Kidney (tissue), 14 donors: Measurements from ENCODE around the gene USH1C. TPM values are rescaled to one million over a fixed set of nuclear protein-coding genes. Genes with fewer than 3 reads are reported as not detected.
A peak's percentile ranks its signal among the peaks of the same experiment; 100 is the strongest.

Experiments used
- DNase-seq, 5 donors: peaks; one replicate each; pipeline ENCODE4 v3.0.0-alpha.2; 2013 to 2020
- FAIRE-seq: peaks from 2 replicates; lab custom pipeline; 2012; peaks lifted over from hg19 to GRCh38; lab: Jason Lieb, UNC
- H3K27ac ChIP-seq, 2 donors: one replicate each; pipeline ENCODE4 v1.7.0; 2013; ENCODE audit warnings: low read depth in 2 of 2, low read length in 2 of 2, inconsistent platforms in 1 of 2
- H3K27me3 ChIP-seq: one replicate; pipeline ENCODE4 v1.7.1; 2013; ENCODE audit warnings: low read length, inconsistent platforms; ENCODE audit not compliant: control insufficient read depth, insufficient read depth
- H3K36me3 ChIP-seq, 3 donors: one replicate each; pipeline versions ENCODE4 v1.7.0 to v1.7.1; 2013; ENCODE audit warnings: low read length in 3 of 3, control low read depth in 1 of 3, inconsistent platforms in 1 of 3; ENCODE audit not compliant: insufficient read depth in 3 of 3, control insufficient read depth in 2 of 3
- H3K4me1 ChIP-seq, 3 donors: one replicate each; pipeline versions ENCODE4 v1.7.0 to v1.7.1; 2013; ENCODE audit warnings: low read length in 3 of 3, inconsistent platforms in 1 of 3, low read depth in 1 of 3; ENCODE audit not compliant: control insufficient read depth in 2 of 3, insufficient read depth in 2 of 3
- H3K4me3 ChIP-seq, 3 donors: one replicate each; pipeline versions ENCODE4 v1.7.0 to v1.8.1; 2013; ENCODE audit warnings: low read length in 3 of 3, control low read depth in 1 of 3, inconsistent platforms in 1 of 3
- H3K9ac ChIP-seq, 3 donors: one replicate each; pipeline versions ENCODE4 v1.7.0 to v1.7.1; 2013; ENCODE audit warnings: low read length in 3 of 3, control low read depth in 1 of 3, inconsistent platforms in 1 of 3
- H3K9me3 ChIP-seq, 3 donors: one replicate each; pipeline versions ENCODE4 v1.7.0 to v1.7.1; 2013; ENCODE audit warnings: low read length in 3 of 3, control low read depth in 1 of 3, inconsistent platforms in 1 of 3; ENCODE audit not compliant: control insufficient read depth in 2 of 3, insufficient read depth in 1 of 3
- CTCF ChIP-seq: IDR thresholded peaks from 3 replicates; pipeline ENCODE4 v1.5.1; 2012; ENCODE audit warnings: mild to moderate bottlenecking, moderate library complexity, borderline replicate concordance; ENCODE audit not compliant: insufficient read depth; ENCODE audit errors: extremely low read depth
- intact Hi-C: fragments of 100-400 bp; cut with DNase I; formaldehyde crosslinking; loops from one replicate; pipeline ENCODE4 v1.11.1; 2022
- polyA plus RNA-seq: library from polyadenylated mRNA; stranded (reverse); fragments of 350-450 nt; fragmentation: Illumina TruSeq; extraction: RNeasy Lipid Tissue Mini Kit (QIAGEN cat#74804); gene quantifications from one replicate; pipeline ENCODE4 v1.2.3, GENCODE V29; 2014; ENCODE audit warnings: low read depth, low replicate concordance; ENCODE audit not compliant: insufficient read depth
- total RNA-seq: library from RNA; stranded (reverse); fragmentation: NEBNext Ultra II Directional; extraction: Animal tissue kit (Norgen Biotek cat#: 25700); gene quantifications from one replicate; pipeline ENCODE4 v1.2.1, GENCODE V29; 2021
- donor health status: control.
- donor health status: control.
- donor health status: control.
- donor health status: control.
- donor health status: control.
- donor health status: DM: yes; HTN: yes; CAD: no.
- donor health status: Normal renal cell carcinoma (clear cell type).

USH1C gene
- total and polyA plus RNA-seq, 2 donors from 2014 or later = 38.6 to 107 TPM

- DNase-seq (no peak), FAIRE-seq (no peak)
- Histone ChIP-seq H3K27me3 (no peaks in the 10 kb centered on the region), H3K36me3 (no peaks in the 10 kb centered on the region), H3K4me3 (no peak overlapping the region), H3K27ac (no peak overlapping the region), H3K9me3 (no peaks in the 10 kb centered on the region), H3K9ac (no peak overlapping the region), H3K4me1 (no peaks in the 10 kb centered on the region)
- no peak for TF ChIP-seq CTCF
- intact Hi-C loops = no loop called here
Measured at GRCh38 chr11:17580271-17580670, 36.1 kb upstream of the USH1C start.

GRCh38 chr11:17579451-17579850, 35.2 kb upstream of the USH1C start:
- no peaks in the 10 kb centered on the region for H3K36me3 ChIP-seq
- no peak overlapping the region for H3K9ac ChIP-seq
- no peaks in the 10 kb centered on the region for H3K9me3 ChIP-seq
- FAIRE-seq = no peak
- no peak for TF ChIP-seq CTCF
- H3K27me3 ChIP-seq = no peaks in the 10 kb centered on the region
- no peaks in the 10 kb centered on the region for H3K4me1 ChIP-seq
- intact Hi-C loops = no loop called here
- H3K4me3 ChIP-seq = no peak overlapping the region
- H3K27ac ChIP-seq = no peak overlapping the region
- peak in 1 of 5 donors; percentile 47 for DNase-seq

- Histone ChIP-seq H3K27me3 (no peaks in the 10 kb centered on the region), H3K9ac (no peak overlapping the region), H3K36me3 (no peaks in the 10 kb centered on the region), H3K9me3 (no peaks in the 10 kb centered on the region), H3K27ac (no peak overlapping the region), H3K4me1 (no peaks in the 10 kb centered on the region), H3K4me3 (no peak overlapping the region)
- peak in 1 of 5 donors; percentile 40 for DNase-seq
- no peak for TF ChIP-seq CTCF
- intact Hi-C loops = no loop called here
- FAIRE-seq = no peak
Measured at GRCh38 chr11:17578958-17579357, 34.7 kb upstream of the USH1C start.

- Histone ChIP-seq H3K4me3 (no peak overlapping the region), H3K4me1 (no peaks in the 10 kb centered on the region), H3K9ac (no peak overlapping the region), H3K36me3 (no peaks in the 10 kb centered on the region), H3K9me3 (no peaks in the 10 kb centered on the region), H3K27ac (no peak overlapping the region), H3K27me3 (no peaks in the 10 kb centered on the region)
- intact Hi-C loops = no loop called here
- FAIRE-seq = no peak
- TF ChIP-seq CTCF = no peak
- peak in 1 of 5 donors; percentile 69 for DNase-seq
Measured at GRCh38 chr11:17578296-17578695, 34.1 kb upstream of the USH1C start.
